GM23338 (cell line): ENCODE data around the gene PLPP7. TPM values are rescaled to one million over a fixed set of nuclear protein-coding genes. Genes with fewer than 3 reads are reported as not detected.

Experiments
- ATAC-seq: fragments of 200-7000 bp; cut with Tn5 transposase; 3 replicates; pipeline ENCODE4 v1.9.1; 2020
- DNase-seq: peaks from one replicate; pipeline ENCODE4 v3.0.0-alpha.2; 2015; ENCODE audit warnings: low spot score
- H2AFZ ChIP-seq: fragments of 200-600 bp; sonication (generic); 2 replicates; pipeline ENCODE4 v1.8.0; 2016; ENCODE audit warnings: antibody characterized with exemption, mild to moderate bottlenecking, moderate library complexity
- H3F3A ChIP-seq: fragments of 200-600 bp; sonication (generic); replicated peaks from 2 replicates; pipeline ENCODE4 v1.8.0; 2017; ENCODE audit warnings: antibody characterized with exemption, mixed run types, low read depth
- H3K27ac ChIP-seq: fragments of 200-600 bp; sonication (generic); 2 replicates; pipeline ENCODE4 v1.6.1; 2016; ENCODE audit warnings: low read depth
- H3K27me3 ChIP-seq: fragments of 200-600 bp; sonication (generic); 2 replicates; pipeline ENCODE4 v1.8.0; 2016; ENCODE audit warnings: mild to moderate bottlenecking, mixed run types, moderate library complexity; ENCODE audit not compliant: insufficient read depth
- H3K36me3 ChIP-seq: fragments of 200-600 bp; sonication (generic); 2 replicates; pipeline ENCODE4 v1.8.0; 2016; ENCODE audit warnings: mild to moderate bottlenecking; ENCODE audit not compliant: insufficient read depth
- H3K4me1 ChIP-seq: fragments of 200-600 bp; sonication (generic); 2 replicates; pipeline ENCODE4 v1.8.0; 2016; ENCODE audit warnings: mild to moderate bottlenecking, moderate library complexity; ENCODE audit not compliant: insufficient read depth
- H3K4me2 ChIP-seq: fragments of 200-600 bp; sonication (generic); 2 replicates; pipeline ENCODE4 v1.7.1; 2017; ENCODE audit warnings: mixed run types
- H3K4me3 ChIP-seq: fragments of 200-600 bp; sonication (generic); 2 replicates; pipeline ENCODE4 v1.6.1; 2016; ENCODE audit warnings: mixed run types
- H3K79me2 ChIP-seq: fragments of 200-600 bp; sonication (generic); replicated peaks from 2 replicates; pipeline ENCODE4 v1.8.0; 2017; ENCODE audit warnings: mild to moderate bottlenecking; ENCODE audit not compliant: insufficient read depth
- H3K9me2 ChIP-seq: fragments of 200-600 bp; sonication (generic); 2 replicates; pipeline ENCODE4 v1.8.0; 2017; ENCODE audit not compliant: insufficient read depth
- H4K20me1 ChIP-seq: fragments of 200-600 bp; sonication (generic); replicated peaks from 2 replicates; pipeline ENCODE4 v1.8.0; 2017; ENCODE audit warnings: mild to moderate bottlenecking; ENCODE audit not compliant: insufficient read depth
- H3K27ac Mint-ChIP-seq: 2 replicates; pipeline ENCODE4 v1.8.0; 2020; ENCODE audit warnings: inconsistent platforms, mild to moderate bottlenecking, moderate library complexity, mixed read lengths
- H3K27me3 Mint-ChIP-seq: 3 replicates; pipeline ENCODE4 v1.8.0; 2022; ENCODE audit warnings: low read depth, mild to moderate bottlenecking, moderate library complexity, mixed read lengths, inconsistent platforms; ENCODE audit not compliant: insufficient read depth, poor library complexity
- H3K36me3 Mint-ChIP-seq: 3 replicates; pipeline ENCODE4 v1.8.0; 2021; ENCODE audit warnings: low read depth, mild to moderate bottlenecking, inconsistent platforms, moderate library complexity, mixed read lengths
- H3K4me1 Mint-ChIP-seq: 3 replicates; pipeline ENCODE4 v1.8.0; 2020; ENCODE audit warnings: mild to moderate bottlenecking, inconsistent platforms, mixed read lengths
- H3K4me3 Mint-ChIP-seq: 3 replicates; pipeline ENCODE4 v1.8.0; 2021; ENCODE audit warnings: moderate library complexity, mild to moderate bottlenecking, inconsistent platforms, mixed read lengths
- H3K9me3 Mint-ChIP-seq: 3 replicates; pipeline ENCODE4 v1.8.0; 2020; ENCODE audit warnings: moderate library complexity, mild to moderate bottlenecking, inconsistent platforms, mixed read lengths
- CREB1 ChIP-seq: fragments of 250-450 bp; sonication (Bioruptor Pico); IDR thresholded peaks from 2 replicates; pipeline ENCODE4 v1.5.0; 2020; ENCODE audit warnings: low read depth, mild to moderate bottlenecking, moderate library complexity
- CTCF ChIP-seq, 2 experiments: fragments of 200-600 bp in 1 of 2; sonication (generic) in 1 of 2; conservative IDR thresholded peaks; 2 replicates each; pipeline versions ENCODE4 v1.5.1 to v1.6.1; 2016 to 2017; ENCODE audit warnings: antibody characterized with exemption in 2 of 2, low read depth in 2 of 2, mild to moderate bottlenecking in 2 of 2, moderate library complexity in 1 of 2
- ETS1 ChIP-seq: IDR thresholded peaks from 2 replicates; pipeline ENCODE4 v1.6.1; 2016; ENCODE audit warnings: antibody characterized with exemption
- EZH2 ChIP-seq: fragments of 200-600 bp; sonication (generic); IDR thresholded peaks from one replicate; pipeline ENCODE4 v1.8.0; 2017; ENCODE audit warnings: antibody characterized with exemption, mild to moderate bottlenecking, low read depth; ENCODE audit not compliant: unreplicated experiment
- EZH2phosphoT487 ChIP-seq: fragments of 200-600 bp; sonication (generic); IDR thresholded peaks from one replicate; pipeline ENCODE4 v1.8.1; 2018; ENCODE audit warnings: antibody characterized with exemption; ENCODE audit not compliant: unreplicated experiment
- JUNB ChIP-seq: IDR thresholded peaks from one replicate; pipeline ENCODE4 v1.6.1; 2016; ENCODE audit warnings: antibody characterized with exemption; ENCODE audit not compliant: unreplicated experiment
- NANOG ChIP-seq: IDR thresholded peaks from 2 replicates; pipeline ENCODE4 v1.6.1; 2016; ENCODE audit warnings: antibody characterized with exemption, borderline replicate concordance
- POLR2AphosphoS5 ChIP-seq: IDR thresholded peaks from 2 replicates; pipeline ENCODE4 v1.6.1; 2016; ENCODE audit warnings: antibody characterized with exemption, low read depth
- REST ChIP-seq: IDR thresholded peaks from one replicate; pipeline ENCODE4 v1.6.1; 2018; ENCODE audit warnings: antibody characterized with exemption; ENCODE audit not compliant: unreplicated experiment
- STAT1 ChIP-seq: IDR thresholded peaks from one replicate; pipeline ENCODE4 v1.6.1; 2016; ENCODE audit warnings: antibody characterized with exemption; ENCODE audit not compliant: unreplicated experiment
- ZNF114 ChIP-seq: fragments of 250-450 bp; sonication (Bioruptor Pico); IDR thresholded peaks from 2 replicates; pipeline ENCODE4 v1.5.0; 2020; ENCODE audit warnings: mild to moderate bottlenecking, moderate library complexity
- ZNF331 ChIP-seq: fragments of 250-450 bp; sonication (Bioruptor Pico); IDR thresholded peaks from 2 replicates; pipeline ENCODE4 v1.5.0; 2020; ENCODE audit warnings: low read depth, mild to moderate bottlenecking, moderate library complexity
- ZNF462 ChIP-seq: fragments of 250-450 bp; sonication (Bioruptor Pico); IDR thresholded peaks from 2 replicates; pipeline ENCODE4 v1.5.0; 2020; ENCODE audit warnings: mild to moderate bottlenecking, moderate library complexity
- polyA plus RNA-seq: library from polyadenylated mRNA; unstranded; fragments of >200 nt; fragmentation: Nextera tagmentation; extraction: Ambion mirVana; gene quantifications from 2 replicates; pipeline ENCODE4 v1.2.1, GENCODE V29; 2016
- total RNA-seq: library from RNA; depleted of rRNA; stranded (reverse); fragments of >200 nt; shearing (Covaris generic); gene quantifications from 2 replicates; pipeline ENCODE4 v1.2.3, GENCODE V29; 2014

The PLPP7 gene
- total and polyA plus RNA-seq, 2 experiments from 2014 or later: 1.6 to 2.4 TPM

GRCh38 chr9:131324736-131325679 is 35.5 kb downstream of the PLPP7 start:
- TF ChIP-seq ZNF331 (CRISPR knock-in tag) (no peak), NANOG (no peak), EZH2phosphoT487 (no peak), EZH2 (no peak), STAT1 (no peak), ZNF462 (CRISPR knock-in tag) (no peak), JUNB (no peak), POLR2AphosphoS5 (no peak), CTCF (conservative IDR thresholded peaks at IDR 0.05; ENCODE audit: low read depth in 2 of 2) (no peak), ZNF114 (CRISPR knock-in tag) (no peak), ETS1 (no peak), CREB1 (CRISPR knock-in tag) (no peak), REST (no peak)
- Mint-ChIP-seq H3K36me3 (no peaks in the 10 kb centered on the region), H3K27ac (no peak overlapping the region)

More at GRCh38 chr9:131324736-131325679, 35.5 kb downstream of the PLPP7 start:
- Mint-ChIP-seq H3K4me1 (peaks cover 10% of the 10 kb centered on the region), H3K9me3 (no peaks in the 10 kb centered on the region), H3K4me3 (no peak overlapping the region), H3K27me3 (peaks cover 18% of the 10 kb centered on the region)
- no peaks in the 10 kb centered on the region for H3K9me2 ChIP-seq
- no peaks in the 10 kb centered on the region; the same call in 1 of the 2 replicates for H3K4me1 ChIP-seq
- no peaks in the 10 kb centered on the region for H4K20me1 ChIP-seq
- H3F3A ChIP-seq: no peaks in the 10 kb centered on the region
- no peak for DNase-seq
- no peak overlapping the region for H3K4me3 ChIP-seq
- H2AFZ ChIP-seq: no peak overlapping the region
- H3K4me2 ChIP-seq: no peak overlapping the region
- no peak overlapping the region for H3K27ac ChIP-seq
- H3K27me3 ChIP-seq: no peaks in the 10 kb centered on the region
- H3K36me3 ChIP-seq: no peaks in the 10 kb centered on the region
- ATAC-seq: no peak
- H3K79me2 ChIP-seq: no peaks in the 10 kb centered on the region
